Measurements from ENCODE around the gene NPTX1.

Gene NPTX1

DNA sequence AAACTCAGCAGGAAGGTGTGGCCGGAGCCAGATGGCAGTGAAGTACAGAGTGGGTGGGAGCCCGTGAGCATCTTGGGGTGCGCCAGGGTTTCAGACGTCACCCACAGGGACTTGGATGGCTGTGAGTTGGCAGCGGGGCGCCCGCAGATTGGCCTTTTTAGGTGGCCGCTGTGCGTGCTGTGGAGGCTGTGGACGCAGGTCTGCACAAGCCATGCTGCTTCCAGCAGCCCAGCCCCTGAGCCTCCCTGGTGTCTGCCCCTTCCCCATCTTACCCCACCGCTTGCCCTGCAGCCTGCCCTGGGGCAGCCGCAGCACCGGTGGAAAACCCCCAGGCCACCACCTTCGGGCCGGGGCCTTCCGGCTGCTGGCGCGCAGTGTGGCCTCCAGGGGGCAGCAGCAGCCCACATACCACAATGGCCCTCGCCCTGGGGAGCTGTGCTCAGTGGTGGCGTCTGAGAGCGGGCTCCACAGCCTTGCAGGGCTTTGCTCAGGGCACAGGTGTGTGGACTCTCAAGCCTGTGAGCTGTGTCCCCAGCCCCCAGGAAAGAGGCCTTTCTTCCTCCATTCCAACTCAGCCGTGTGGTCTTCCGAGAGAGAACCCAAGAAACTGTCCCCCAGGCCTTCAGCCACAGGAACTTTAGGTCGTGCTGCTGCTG lies 49.6 kb downstream of the NPTX1 start:
- DNase-seq (ENCODE audit: low read depth in 2 of 2), result peak; percentile 71 to 72

DNA sequence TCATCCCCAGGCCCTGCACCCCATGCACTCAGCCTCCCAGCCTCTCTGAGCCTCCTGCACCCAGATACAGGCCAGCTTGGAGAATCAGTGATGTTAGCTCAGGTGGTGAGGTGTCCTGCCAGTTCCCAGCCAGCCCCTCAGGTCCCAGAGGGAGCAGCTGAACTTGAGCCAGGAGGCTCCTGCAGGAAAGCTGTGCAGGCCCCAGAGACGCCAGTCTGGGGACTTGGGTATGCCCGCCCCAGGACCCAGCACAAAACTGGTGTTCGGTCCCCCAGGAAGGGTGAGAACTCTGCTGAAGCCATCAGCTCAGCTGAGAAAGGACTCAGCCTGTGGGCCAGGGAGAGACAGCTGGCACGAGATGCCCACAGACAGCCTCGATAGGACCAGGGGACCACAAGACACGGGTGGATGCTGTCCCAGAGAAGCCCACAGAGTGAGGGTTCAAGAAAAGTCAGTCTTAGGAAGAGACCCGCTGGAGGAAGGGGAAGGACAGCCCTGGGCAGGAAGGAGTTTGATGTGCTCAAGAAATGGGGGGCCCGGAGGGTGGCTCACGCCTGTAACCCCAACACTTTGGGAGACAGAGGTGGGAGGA lies 50.5 kb downstream of the NPTX1 start:
- DNase-seq (ENCODE audit: low read depth in 2 of 2), result no peak

DNA sequence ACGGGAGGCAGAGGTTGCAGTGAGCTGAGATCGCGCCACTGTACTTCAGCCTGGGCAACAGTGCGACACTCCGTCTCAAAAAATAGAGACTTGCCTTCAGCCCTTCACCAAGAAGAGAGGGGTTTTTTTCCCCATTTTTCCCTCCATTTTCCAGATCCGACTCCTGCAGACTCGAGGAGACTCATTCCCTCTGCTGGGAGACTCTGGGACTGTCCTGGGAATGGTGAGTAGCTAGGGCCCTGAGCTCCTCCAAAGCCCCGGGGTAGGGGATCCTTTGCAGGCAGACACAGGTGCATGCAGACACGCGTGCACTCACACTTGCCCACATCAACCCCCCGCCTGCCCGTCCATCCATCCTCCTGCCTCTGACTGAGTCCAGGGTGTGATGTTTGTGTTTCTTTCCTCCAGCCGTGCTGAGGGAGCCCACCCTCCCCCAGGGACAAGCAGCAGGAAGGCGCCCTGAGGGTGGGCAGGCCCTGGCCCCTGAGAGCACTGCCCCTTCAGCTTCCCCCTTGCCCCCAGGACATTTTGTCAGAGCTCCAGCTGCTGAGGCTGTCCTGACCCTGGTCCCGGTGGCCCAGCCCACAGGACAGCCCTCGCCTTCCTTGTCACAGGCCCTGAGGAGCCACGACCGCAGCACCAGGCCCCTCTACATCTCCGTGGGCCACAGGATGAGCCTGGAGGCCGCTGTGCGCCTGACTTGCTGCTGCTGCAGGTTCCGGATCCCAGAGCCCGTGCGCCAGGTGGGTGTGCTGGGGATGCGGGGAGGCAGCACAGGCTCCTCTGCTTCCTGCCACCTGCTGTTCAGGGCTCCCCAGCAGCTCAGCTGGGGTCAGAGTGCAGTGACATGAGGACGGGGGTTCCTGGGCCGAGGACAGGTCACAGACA lies 51.3 kb downstream of the NPTX1 start:
- no peak for DNase-seq (ENCODE audit: low read depth in 2 of 2)

DNA sequence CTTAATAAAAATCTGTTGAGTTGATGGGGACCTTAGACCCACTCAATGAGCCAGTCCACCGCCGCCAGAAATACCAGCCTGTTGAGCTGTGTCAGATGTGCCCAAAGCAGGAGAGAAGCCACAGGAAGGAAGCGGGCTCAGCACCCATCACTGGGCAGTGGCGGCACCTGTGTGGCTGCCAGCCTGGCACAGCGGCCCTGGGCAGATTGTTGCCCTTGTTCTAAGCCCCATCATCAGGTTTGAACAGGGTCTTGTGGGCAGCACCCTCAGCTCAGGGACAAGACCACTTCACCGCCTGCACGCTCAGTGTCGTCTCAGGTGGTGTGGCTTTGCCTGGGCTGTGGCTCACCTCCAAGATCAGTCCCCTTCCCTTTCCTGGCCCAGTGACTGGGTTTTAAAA lies 52.1 kb downstream of the NPTX1 start:
- DNase-seq (ENCODE audit: low read depth in 2 of 2), result no peak

DNA sequence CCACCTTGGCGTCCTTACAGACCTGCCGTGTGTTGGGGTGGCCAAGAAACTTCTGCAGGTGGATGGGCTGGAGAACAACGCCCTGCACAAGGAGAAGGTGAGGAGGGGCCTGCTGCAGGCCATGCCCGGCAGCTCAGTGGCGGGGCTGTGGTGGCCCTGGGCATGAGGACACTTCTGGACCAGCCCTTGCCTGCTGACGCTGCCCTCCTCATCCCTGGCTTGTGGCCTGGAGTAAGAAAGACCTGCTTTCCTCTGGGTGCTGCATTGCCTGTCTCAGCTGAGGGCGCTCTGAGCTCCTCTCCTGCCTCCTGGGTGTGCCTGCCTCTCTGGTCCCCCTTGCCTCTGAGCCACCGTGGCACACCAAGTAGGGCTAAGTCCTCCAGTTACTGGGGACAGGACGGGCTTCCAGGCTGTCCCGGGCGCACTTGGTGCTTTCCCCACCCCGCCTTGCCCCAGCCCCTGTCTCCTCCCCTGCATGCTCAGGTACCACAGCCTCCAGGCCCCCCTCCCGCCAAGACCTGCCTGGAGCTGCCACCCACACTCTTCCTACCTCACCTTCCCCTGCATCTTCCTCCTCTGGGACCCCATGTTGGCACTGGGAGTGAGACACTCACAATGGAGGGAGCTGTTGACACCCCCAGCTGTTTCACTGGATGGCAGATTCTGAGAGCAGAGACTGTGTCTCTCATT lies 52.7 kb downstream of the NPTX1 start:
- no peak for DNase-seq (ENCODE audit: low read depth in 2 of 2)

DNA sequence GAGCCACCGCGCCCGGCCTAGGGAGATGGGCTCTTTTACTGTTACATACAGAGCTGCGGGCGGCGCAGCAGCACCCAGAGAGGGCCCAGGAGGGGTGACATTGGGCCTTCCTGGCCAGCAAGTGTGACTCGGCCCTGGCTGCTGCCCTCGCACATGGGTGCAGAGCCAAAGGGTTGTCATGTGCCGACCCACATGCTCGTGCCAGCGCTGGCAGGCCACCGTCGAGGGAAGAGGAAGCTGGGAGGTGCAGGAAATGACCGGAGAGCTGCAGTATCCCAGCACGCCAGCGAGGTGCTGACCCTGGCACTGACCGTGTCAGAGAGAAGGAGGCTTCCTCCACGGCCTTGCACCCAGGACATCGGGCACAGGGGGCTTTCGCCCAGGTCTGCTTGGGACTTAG lies 53.4 kb downstream of the NPTX1 start:
- DNase-seq (ENCODE audit: low read depth in 2 of 2), result no peak

DNA sequence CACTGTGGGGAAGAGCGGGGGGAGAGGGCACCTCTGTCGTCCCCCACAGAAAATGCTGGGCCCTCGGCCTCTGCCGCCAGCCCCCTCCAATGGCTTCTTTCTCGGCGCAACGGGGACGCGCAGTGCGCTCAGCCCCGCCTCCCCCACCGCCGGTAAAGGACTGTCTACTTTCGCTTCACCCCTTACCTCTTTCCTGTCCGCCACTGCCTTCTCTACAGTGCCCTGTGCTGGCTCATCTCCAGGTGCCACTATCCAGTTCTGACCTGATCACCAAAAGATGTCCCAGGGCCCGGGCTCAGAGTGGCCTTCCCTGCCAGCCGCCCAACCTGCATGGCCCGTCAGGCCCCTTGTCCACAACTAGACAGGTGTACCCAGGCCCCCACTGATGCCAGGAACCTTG lies 54.1 kb downstream of the NPTX1 start:
- no peak for DNase-seq (ENCODE audit: low read depth in 2 of 2)

DNA sequence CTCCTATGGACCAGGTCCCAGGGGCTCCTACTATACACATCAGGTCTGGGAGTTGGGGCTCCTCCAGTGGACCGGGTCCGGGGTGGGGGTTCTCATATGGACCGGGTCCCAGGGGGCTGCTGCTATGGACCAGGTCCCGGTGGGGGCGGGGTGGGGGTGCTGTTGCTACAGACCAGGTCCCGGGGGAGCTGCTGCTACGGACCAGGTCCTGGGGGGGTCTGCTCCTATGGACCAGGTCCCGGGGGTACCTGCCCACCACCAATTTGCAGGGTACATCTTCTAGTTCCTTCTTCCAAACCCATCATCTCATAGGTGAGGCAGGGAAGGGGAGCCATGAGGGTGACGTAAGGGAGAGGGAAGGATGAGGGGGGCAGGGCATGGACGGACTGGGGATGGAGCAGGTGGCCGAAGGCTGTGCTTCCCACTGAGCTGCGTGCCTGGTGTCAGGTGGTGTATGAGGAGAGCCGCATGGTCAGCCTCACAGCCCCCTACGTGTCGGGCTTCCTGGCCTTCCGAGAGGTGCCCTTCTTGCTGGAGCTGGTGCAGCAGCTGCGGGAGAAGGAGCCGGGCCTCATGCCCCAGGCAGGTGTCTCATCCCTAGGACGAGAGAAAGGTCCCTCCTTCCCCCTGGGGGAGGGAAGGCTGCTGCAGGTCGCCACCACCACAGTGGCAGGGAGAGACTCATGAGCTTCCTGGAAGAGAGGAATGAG lies 54.9 kb downstream of the NPTX1 start:
- DNase-seq (ENCODE audit: low read depth in 2 of 2), result no peak

DNA sequence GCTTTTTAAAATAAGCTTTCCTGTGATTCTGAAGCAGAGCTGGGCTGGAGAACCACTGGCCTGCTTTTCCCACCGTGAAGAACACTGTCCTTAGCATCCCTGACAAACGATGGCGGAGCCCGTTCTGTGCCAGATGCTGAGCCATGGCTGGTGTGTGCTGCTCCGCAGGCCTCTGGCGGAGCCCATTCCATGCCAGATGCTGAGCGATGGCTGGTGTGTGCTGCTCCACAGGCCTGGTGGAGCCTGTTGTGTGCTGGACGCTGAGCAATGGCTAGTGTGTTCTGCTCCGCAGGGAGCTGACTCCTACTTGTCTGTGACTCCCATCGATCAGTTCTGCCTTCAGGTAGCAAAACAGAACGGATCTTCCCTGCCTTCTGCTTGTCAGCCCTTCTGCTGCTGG lies 57.2 kb downstream of the NPTX1 start:
- DNase-seq (ENCODE audit: low read depth in 2 of 2), result no peak

DNA sequence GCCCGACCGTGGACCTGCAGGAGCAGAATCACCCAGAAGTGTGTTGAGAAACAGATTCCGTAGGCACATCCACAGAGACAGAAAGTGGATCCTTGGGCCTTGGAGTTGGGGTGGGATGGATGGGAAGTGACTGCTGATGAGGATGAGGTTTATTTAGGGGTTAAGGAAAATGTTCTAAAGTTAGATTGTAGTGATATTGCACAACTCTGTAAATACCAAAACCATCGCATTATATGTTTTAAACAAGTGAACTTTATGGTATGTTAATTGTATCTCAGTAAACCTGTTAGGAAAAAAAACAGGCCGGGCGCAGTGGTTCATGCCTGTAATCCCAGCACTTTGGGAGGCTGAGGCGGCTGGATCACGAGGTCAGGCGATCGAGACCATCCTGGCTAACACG lies 57.8 kb downstream of the NPTX1 start:
- DNase-seq (ENCODE audit: low read depth in 2 of 2), result no peak

All from activated CD8-positive, alpha-beta memory T cell treated with anti-CD3 and anti-CD28 coated beads for 4 hours (primary cell).